Suprapubic skin (tissue), 4 donors: ENCODE results near the gene GLTPD2. TPM values are rescaled to one million over a fixed set of nuclear protein-coding genes. Genes with fewer than 3 reads are reported as not detected.

ENCODE experiments used
- DNase-seq, 2 donors: peaks; one replicate each; pipeline ENCODE4 v3.0.0-alpha.2; 2019; ENCODE audit warnings: low spot score in 2 of 2
- H3K27ac ChIP-seq: fragments of 200-600 bp; sonication (generic); one replicate; pipeline ENCODE4 v1.5.1; 2019
- H3K27me3 ChIP-seq: fragments of 200-600 bp; sonication (generic); one replicate; pipeline ENCODE4 v1.5.1; 2019
- H3K36me3 ChIP-seq: fragments of 200-600 bp; sonication (generic); one replicate; pipeline ENCODE4 v1.5.1; 2019
- H3K4me1 ChIP-seq: fragments of 200-600 bp; sonication (generic); one replicate; pipeline ENCODE4 v1.5.1; 2019
- H3K4me3 ChIP-seq: fragments of 200-600 bp; sonication (generic); one replicate; pipeline ENCODE4 v1.5.1; 2019; ENCODE audit warnings: mild to moderate bottlenecking
- H3K9me3 ChIP-seq: fragments of 200-600 bp; sonication (generic); one replicate; pipeline ENCODE4 v1.5.1; 2019
- EP300 ChIP-seq: sonication (generic); formaldehyde crosslinking; IDR thresholded peaks from one replicate; pipeline ENCODE4 v1.6.1; 2017; ENCODE audit warnings: antibody characterized with exemption
- POLR2A ChIP-seq, 2 donors: fragments of 450-650 bp; IDR thresholded peaks; one replicate each; pipeline ENCODE4 v1.6.1; 2017; ENCODE audit warnings: antibody characterized with exemption in 2 of 2, mild to moderate bottlenecking in 2 of 2, moderate library complexity in 2 of 2
- POLR2AphosphoS5 ChIP-seq, 3 donors: sonication (generic); formaldehyde crosslinking; IDR thresholded peaks; one replicate each; pipeline ENCODE4 v1.6.1; 2017; ENCODE audit warnings: antibody characterized with exemption in 3 of 3
- WGBS: methylation state at CpG from one replicate; pipeline ENCODE4 v1.1.5; 2018; 5-methylcytosine and 5-hydroxymethylcytosine counted together
- total RNA-seq, 4 donors: library from RNA; depleted of rRNA; stranded (reverse); fragments of >200 nt; gene quantifications; one replicate each; pipeline ENCODE4 v1.1.0, GENCODE V29; 2016
- TF ChIP-seq, protein P1 (sequence below), 2 donors: fragments of 200-600 bp in 1 of 2; fragments of 450-650 bp in 1 of 2; sonication (generic) in 1 of 2; IDR thresholded peaks; one replicate each; pipeline ENCODE4 v1.5.1; 2016 to 2019; ENCODE audit warnings: antibody characterized with exemption in 2 of 2, mild to moderate bottlenecking in 1 of 2, moderate library complexity in 1 of 2

GLTPD2 gene
- total RNA-seq, 4 donors from 2014 or later: 0.80 TPM; not detected in 3

DNA sequence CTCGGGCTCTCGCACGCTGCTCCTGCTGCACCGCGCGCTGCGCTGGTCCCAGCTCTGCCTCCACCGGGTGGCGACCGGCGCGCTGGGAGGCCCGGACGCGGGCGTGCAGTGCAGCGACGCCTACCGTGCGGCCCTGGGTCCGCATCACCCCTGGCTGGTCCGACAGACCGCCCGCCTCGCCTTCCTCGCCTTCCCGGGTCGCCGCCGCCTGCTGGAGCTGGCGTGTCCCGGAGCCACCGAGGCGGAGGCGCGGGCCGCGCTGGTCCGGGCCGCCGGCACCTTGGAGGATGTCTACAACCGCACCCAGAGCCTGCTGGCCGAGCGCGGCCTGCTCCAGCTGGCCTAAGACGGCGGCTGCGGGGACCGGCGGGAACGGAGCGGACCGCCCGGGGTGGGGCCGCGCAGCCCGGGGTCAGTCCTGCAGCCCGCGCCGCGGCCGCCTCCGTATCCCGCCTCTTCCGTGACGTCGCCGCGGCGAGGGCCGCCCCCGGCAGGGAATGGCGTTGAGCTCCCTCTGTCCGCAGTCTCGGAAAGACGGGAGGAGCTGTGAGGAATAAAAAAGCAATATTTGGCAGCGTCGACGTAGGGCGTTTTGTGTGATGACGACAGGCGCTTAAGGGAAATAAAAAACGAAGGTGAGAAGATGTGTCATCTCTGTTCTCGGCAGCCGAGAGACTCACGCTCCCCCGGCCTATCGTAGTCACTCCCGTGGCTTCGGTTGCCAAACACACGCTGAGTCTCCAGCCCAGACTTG lies 1.4 kb downstream of the GLTPD2 start:
- WGBS: 0% methylated on average over 31 of the region's 91 CpGs
- Histone ChIP-seq H3K27ac (peak overlapping the region; percentile 99), H3K4me1 (peaks cover 36% of the 10 kb centered on the region), H3K36me3 (no peaks in the 10 kb centered on the region), H3K27me3 (peaks cover 8% of the 10 kb centered on the region), H3K9me3 (no peaks in the 10 kb centered on the region), H3K4me3 (peak overlapping the region; percentile 91)
- peak in 2 of 3 donors; percentile 28 to 56 for TF ChIP-seq POLR2AphosphoS5 (IDR thresholded peaks at IDR 0.05)
- TF ChIP-seq, protein P1, sequence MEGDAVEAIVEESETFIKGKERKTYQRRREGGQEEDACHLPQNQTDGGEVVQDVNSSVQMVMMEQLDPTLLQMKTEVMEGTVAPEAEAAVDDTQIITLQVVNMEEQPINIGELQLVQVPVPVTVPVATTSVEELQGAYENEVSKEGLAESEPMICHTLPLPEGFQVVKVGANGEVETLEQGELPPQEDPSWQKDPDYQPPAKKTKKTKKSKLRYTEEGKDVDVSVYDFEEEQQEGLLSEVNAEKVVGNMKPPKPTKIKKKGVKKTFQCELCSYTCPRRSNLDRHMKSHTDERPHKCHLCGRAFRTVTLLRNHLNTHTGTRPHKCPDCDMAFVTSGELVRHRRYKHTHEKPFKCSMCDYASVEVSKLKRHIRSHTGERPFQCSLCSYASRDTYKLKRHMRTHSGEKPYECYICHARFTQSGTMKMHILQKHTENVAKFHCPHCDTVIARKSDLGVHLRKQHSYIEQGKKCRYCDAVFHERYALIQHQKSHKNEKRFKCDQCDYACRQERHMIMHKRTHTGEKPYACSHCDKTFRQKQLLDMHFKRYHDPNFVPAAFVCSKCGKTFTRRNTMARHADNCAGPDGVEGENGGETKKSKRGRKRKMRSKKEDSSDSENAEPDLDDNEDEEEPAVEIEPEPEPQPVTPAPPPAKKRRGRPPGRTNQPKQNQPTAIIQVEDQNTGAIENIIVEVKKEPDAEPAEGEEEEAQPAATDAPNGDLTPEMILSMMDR (IDR thresholded peaks at IDR 0.05): peak; percentile 67 to 88
- TF ChIP-seq EP300: no peak
- peak; percentile 60 to 64 for TF ChIP-seq POLR2A (IDR thresholded peaks at IDR 0.05)
- peak; percentile 88 to 89 for DNase-seq

DNA sequence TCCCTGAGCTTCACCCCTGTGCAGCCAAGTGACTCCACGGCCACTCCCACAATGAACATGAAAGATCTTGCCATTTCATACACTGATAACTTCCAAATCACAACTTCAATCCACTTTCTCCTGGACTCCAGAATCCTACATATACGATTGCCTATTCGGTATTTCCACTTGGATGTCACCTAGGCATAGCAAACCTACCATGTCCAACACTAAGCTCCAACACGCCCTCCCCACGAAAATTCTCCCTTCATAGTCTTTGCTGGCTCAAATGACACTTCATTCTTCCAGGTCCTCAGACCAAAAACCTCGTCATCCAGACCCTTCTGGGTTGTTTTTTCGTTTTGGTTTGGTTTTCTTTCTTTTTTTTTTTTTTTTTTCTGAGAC lies 1.9 kb downstream of the GLTPD2 start:
- Histone ChIP-seq H3K4me3 (peak overlapping the region; percentile 91), H3K36me3 (no peaks in the 10 kb centered on the region), H3K9me3 (no peaks in the 10 kb centered on the region), H3K27ac (peak overlapping the region; percentile 99), H3K4me1 (peaks cover 34% of the 10 kb centered on the region), H3K27me3 (peaks cover 3% of the 10 kb centered on the region)
- TF ChIP-seq, protein P1 (IDR thresholded peaks at IDR 0.05): no peak
- TF ChIP-seq POLR2A (IDR thresholded peaks at IDR 0.05) (no peak), POLR2AphosphoS5 (IDR thresholded peaks at IDR 0.05) (no peak), EP300 (no peak)
- WGBS: 32% methylated on average over 7 of the region's 7 CpGs
- DNase-seq: no peak

DNA sequence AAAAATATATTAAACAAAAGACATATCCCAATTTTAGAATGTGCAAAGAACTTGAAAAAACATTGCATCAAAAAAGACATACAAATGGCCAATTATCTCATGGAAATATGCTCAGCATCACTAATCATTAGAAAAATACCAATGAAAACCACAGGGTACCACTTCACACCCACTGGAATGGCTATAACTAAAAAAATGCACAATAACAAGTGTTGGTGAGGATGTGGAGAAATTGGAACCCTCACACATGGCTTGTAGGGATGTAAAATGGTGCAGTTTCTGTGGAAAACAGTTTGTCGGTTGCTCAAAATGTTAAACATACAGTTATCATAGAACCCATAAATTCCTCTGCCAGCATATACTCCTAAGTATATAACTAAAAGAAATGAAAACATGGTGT lies 6.4 kb downstream of the GLTPD2 start:
- 96% methylated on average over 1 of the region's 1 CpG for WGBS
- Histone ChIP-seq H3K4me3 (peak overlapping the region; percentile 65), H3K9me3 (no peaks in the 10 kb centered on the region), H3K36me3 (peaks cover 21% of the 10 kb centered on the region), H3K27ac (no peak overlapping the region), H3K27me3 (no peaks in the 10 kb centered on the region), H3K4me1 (peaks cover 19% of the 10 kb centered on the region)
- TF ChIP-seq POLR2A (IDR thresholded peaks at IDR 0.05) (no peak), POLR2AphosphoS5 (IDR thresholded peaks at IDR 0.05) (no peak), EP300 (no peak)
- TF ChIP-seq, protein P1 (IDR thresholded peaks at IDR 0.05): no peak
- DNase-seq: no peak

DNA sequence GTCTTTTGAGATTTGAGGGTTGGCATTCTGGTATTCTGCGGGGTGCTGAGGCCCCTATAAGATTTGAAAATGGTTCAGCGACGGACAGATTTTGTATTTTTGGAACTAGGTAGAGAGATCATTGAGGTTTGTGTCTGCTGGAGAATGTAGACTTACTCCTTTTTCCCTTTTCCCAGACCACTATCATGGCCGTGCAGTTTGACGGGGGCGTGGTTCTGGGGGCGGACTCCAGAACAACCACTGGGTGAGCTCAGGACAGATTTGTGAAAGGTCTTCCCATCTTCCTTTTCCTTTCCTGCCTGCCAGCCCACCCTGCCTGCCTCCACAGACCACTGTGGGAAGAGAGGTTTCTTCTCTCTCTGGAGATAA lies 7.8 kb downstream of the GLTPD2 start:
- H3K27me3 ChIP-seq: no peaks in the 10 kb centered on the region
- TF ChIP-seq EP300 (no peak), POLR2A (IDR thresholded peaks at IDR 0.05) (no peak), POLR2AphosphoS5 (IDR thresholded peaks at IDR 0.05) (no peak)
- TF ChIP-seq, protein P1 (IDR thresholded peaks at IDR 0.05): no peak
- H3K4me3 ChIP-seq: peak overlapping the region; percentile 65
- 0% methylated on average over 7 of the region's 7 CpGs for WGBS
- peaks cover 15% of the 10 kb centered on the region for H3K4me1 ChIP-seq
- H3K36me3 ChIP-seq: peaks cover 21% of the 10 kb centered on the region
- no peaks in the 10 kb centered on the region for H3K9me3 ChIP-seq
- no peak for DNase-seq
- peak overlapping the region; percentile 66 for H3K27ac ChIP-seq

DNA sequence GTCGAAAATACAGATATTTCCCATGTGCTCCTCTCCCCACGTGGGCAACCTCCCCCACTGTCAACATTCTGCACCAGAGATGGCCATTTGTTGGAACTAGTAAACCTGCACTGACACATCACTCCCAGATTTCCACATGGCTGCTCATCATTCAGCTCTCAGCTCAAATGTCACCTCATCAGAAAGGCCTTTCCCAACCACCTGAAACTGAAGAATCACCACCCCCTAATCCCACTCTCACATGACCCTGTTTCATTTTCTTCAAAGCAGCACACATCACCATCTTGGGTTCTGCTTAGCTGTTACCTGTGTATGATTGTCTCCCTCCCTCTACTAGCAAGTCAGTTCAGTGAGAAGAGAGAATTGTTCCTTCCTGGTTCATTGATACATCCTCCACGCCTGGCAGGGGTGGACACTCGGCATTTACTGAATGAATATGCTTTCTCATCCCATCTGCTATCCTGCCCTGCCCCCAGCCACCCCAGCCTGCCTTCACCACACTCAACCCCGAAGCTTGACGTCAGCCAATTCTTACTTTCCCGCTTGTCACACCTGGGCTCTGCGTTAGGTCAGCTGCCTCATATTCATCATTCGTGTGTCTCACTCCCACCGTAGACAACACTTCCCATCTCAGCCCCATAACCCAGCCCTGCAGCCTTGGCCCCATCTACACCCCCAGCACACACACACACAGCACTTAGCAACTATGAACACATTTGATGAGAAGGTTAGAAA lies 11.9 kb downstream of the GLTPD2 start:
- 84% methylated on average over 10 of the region's 10 CpGs for WGBS
- H3K27ac ChIP-seq: no peak overlapping the region
- H3K4me3 ChIP-seq: no peak overlapping the region

More for the DNA sequence above, 11.9 kb downstream of the GLTPD2 start:
- no peak for TF ChIP-seq POLR2A (IDR thresholded peaks at IDR 0.05)
- TF ChIP-seq EP300: no peak
- TF ChIP-seq POLR2AphosphoS5 (IDR thresholded peaks at IDR 0.05): no peak
- TF ChIP-seq, protein P1 (IDR thresholded peaks at IDR 0.05): no peak
- Histone ChIP-seq H3K4me1 (peaks cover 12% of the 10 kb centered on the region), H3K9me3 (no peaks in the 10 kb centered on the region), H3K27me3 (no peaks in the 10 kb centered on the region), H3K36me3 (peaks cover 21% of the 10 kb centered on the region)
- DNase-seq: no peak
